Activated CD8-positive, alpha-beta memory T cell treated with anti-CD3 and anti-CD28 coated beads, Interleukin-2, amount 50 U/mL, for 4 hours (primary cell): ENCODE measurements around the gene PAM16.

ENCODE experiments used
- DNase-seq: peaks from one replicate; pipeline ENCODE4 v3.0.0-alpha.2; 2020

Gene PAM16

DNA sequence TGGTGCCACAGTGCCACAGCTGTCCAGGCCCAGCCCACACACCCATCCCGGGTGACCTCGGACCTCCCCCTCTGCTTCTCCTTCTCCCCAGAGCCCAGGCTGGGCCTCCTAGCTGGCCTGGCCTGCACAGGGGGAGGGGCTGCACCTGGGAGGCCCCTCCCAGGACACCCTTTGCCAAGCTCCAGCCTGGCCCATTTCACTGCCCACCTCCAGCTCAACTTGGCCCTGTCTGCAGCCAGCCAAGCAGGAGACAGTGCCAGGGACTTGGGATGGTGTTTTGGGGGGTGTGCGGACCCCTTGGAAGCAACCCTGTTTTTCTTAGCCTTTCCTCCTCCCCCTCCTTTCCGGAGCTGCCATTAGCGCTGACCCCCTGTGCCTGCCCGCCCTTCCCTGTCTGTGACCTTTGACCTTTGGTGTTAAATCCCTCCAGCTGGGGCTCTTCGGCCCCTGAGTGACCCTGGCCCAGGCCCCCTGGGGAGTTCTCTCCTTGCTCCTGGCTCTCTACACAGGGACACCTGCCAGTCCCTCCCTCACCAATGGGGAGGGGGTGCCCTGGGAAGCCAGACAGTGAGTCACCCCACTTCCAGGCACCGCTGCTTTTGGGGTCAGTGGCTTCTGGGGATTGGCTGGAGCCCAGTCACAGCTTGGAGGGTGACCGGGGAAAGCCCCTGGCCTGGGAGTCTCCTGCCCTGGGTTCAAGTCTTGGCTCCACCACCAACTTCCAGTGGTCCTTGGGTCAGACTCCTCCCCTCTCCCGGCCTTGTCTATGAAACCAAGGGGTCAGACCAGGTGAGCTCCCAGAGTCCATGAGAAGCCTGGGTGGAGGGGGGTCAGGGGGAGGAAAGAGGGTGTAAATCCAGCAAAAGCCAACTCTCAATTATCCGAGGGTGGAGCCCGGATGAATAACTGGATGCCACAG lies 33.3 kb downstream of the PAM16 start:
- no peak for DNase-seq

DNA sequence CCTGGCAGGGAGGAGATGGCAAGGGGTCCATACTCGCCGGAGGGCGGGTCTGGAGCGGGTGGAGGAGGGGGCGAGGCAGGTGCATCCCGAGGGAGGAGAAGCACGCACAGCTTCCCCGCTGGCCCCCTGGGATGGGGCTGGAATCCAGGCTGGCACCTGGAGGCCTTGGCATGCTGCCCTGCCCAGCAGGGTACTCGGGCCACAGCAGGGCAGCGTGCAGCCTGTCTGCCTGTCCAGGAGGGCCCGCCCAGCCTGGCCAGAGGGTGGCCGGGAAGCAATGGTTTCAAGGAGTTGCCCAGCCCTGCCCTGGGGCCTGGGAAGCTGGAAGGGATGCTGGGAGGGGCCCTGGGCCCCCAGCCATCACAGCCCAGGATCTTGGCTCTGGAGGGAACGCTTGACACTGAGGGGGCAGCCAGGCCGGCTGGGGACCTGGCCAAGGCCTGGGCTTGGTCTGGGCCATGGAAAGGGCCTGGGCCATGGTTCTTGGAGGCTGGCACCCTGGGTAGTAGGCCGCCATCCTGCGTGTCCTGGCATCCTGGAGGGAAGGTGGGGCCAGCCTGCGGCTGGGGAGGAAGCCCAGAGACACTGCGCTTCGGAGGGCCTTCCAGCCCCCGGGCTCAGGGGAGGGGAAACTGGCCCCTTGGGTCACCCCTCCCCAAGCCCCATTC lies 34.1 kb downstream of the PAM16 start:
- no peak for DNase-seq

DNA sequence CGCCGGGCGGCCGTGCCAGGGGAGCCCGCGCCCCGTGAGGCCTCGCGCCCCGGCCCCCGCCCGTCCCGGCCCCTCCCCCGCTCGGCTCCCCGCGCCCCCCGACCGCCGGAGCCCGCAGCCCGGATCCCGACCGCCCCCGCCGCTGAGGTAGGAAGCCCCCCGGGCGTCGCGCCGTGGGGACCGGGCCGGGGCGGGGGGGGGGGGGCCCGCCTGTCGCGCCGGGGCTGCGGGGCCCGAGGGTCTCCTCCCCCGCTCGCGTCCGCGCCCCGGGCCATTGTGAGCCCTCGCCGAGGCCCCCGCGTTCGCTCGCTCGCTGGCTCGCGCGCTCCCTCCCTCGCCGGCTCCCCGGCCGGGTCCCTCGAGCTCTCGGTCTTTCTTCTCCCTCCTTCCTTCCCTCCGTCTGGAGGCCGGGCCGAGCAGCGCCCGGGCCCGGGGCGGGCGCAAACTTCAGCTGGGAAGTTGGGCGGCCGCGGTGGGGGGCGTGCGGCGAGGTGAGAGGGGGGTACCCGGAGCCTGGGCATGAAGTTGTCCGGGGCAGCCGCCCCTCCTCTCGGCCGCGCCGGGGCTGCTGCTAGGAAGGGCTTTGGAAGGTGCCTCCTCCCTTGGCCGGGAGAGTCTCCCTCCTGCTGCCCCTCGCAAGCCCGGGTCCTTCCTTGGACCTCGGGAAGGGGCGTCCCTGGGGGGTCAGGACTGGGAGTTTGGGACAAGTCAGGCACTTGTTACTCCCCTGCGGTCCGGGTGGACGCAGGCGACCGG lies 34.8 kb downstream of the PAM16 start:
- DNase-seq: no peak

DNA sequence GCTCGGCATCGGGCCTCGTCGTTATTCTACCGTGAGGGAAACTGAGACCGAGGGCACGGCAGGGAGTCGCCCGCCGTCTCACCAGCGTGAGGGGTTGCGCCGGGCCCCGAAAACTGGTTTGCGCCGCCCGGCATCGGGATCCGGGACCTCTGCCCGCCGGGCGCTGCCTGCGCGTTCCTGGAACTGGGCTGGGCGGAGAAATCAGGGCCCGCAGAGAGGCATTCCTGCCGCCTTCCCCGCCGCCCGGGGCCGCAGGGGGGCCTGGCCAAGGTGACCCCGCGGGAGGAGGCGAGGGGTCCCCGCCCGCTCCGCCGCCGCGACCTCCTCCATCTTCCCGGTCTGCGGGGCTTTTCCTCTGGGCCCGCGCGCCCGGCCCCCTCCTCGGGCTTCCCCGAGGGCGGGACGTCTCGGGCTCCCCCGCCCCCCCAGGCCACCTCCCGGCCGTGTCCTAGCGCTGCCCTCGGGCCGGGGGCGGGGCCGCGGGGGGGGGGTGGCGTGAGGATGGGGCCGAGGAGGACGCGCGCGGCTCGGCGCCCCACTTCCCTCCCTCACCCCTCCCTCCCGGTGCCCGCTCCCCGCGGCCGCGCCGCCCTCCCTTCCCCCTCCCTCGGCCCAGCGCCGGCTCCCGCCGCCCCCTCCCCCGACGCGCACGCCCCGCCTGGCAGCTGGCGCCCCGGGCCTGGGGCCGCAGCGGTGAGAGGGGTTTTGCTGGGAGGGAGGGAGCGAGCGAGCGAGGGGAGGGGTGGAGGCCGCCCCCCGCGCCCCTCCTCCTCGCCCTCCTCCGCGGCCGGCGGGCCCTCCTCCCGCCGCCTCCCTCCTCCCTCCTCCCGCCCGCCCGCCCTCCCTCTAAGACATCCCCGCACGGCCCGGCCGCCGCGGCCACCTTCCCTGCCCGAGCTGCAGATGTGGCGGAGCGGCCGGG lies 35.7 kb downstream of the PAM16 start, which contains the start of gene GLIS2:
Gene GLIS2, plus strand, starts transcription at position 882 of the 922 bp plus-strand sequence. CDS start 16,214 bp downstream, outside the sequence.
- DNase-seq: no peak

DNA sequence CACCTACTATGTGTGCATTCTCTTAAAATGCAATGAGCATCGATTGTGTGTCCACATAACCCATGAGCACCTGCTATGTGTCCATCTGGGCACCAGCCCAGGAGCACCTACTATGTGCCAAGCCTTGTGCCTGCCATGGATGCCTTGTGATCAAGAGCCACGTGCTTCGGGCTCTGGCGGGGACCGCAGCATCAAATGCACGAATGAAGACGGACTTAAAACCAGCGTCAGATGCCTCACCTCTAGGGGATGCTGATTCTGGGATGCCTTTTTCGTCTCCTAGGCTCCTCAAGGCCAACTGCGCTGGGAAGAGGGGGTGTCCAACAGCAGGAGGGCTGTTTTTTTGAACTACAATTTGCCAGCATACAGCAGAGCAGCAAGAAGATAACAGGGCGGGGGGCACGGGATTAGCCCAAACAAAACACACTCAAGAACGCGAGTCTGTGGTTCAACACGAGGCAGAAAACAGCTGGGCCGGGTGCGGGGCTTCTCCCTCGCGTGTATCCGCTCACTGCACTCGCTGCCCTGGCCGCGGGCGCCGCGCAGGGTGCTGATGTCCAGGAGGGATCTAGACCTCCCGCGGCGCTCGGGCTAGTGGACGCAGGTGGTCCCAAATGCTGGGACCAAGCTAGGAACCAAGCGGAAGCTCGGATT lies 36.5 kb downstream of the PAM16 start:
- no peak for DNase-seq

DNA sequence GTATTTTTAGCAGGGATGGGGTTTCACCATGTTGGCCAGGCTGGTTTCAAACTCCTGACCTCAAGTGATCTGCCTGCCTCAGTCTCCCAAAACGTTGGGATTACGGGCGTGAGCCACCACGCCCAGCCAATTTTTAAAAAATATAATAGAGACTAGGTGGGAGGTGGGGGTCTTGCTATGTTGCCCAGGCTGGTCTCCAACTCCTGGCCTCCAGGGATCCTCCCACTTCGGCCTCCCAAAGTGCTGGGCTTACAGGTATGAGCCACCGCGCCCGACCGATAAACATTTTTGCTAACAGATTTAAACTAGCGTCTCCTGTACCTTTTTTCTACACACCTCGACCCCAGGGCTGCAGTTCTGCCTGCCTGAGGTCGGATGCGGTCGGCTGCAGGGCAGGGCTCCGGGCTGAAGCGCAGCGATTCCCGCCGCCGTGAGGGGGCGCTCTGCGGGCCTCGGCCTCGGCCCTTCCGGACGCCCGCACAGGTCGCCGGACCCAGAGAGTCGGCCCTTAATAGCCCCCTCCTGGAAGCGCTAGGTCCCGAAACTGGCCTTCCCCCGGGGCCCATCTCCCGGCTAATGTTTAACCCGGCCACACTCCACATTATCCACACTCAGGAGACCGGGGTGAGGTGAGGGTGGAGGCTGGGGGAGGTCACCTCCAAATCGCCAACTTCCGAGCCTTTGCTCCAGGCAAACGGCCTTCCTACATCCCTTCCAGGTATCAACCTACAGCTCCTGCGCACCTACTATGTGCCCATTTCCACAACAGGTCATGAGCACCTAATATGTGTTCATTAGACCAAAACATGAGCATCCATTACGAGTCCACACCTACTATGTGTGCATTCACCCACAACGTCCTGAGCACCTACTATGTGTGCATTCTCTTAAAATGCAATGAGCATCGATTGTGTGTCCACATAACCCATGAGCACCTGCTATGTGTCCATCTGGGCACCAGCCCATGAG lies 37.3 kb downstream of the PAM16 start:
- DNase-seq: no peak

DNA sequence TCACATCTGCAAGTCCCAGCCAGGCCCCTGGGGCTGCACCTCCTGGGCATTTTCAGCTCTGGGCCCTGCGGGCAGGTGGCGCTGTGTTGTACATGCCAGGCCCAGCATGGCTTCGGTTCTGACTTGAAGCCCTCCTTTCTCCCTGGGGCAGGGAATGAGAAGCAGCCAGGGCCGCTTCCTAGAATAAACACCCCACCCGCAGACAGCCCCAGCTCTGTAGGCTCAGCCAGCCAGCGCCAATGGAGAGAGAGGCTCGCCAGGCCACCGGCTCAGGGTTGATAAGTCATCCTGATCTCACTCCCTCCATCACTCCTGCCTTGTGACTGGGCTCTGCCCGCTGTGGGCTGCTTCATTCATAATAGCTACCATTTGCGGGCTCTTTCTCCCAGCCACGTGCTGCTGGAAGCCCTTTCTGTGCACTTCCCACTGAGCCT lies 41.3 kb downstream of the PAM16 start:
- peak; percentile 62 for DNase-seq

DNA sequence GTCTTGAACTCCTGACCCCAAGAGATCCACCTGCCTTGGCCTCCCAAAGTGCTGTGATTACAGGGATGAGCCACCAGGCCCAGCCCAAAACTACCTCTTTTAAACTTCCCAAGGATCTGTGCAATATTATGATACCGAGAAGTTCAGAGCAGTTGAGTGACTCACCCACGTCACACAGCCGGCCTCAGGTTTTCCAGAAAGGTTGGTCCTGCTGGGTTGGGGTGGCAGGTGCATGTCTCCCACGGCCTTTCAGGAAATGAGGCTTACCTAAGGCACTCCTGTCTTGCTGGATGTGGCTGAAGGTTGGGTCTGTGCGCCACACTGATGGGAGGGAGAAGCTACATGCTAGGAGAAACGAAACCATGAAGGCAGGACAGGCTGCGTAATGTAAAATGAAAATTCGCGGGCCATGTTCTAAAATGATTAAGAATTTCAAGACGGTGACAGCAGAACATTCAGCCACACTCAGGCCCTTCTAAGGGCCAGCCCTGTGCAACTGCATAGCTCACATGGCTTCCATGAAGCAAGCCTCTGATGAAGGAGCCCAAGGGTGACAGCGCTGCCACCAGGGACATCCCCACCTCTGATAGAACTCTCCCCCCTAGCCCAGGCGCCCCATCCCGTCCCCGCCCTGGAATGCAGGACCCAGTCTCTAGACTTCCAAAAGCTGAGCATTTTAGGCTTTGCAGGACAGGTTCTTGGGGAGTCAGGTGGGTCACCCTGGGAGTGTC lies 41.9 kb downstream of the PAM16 start:
- DNase-seq: no peak

DNA sequence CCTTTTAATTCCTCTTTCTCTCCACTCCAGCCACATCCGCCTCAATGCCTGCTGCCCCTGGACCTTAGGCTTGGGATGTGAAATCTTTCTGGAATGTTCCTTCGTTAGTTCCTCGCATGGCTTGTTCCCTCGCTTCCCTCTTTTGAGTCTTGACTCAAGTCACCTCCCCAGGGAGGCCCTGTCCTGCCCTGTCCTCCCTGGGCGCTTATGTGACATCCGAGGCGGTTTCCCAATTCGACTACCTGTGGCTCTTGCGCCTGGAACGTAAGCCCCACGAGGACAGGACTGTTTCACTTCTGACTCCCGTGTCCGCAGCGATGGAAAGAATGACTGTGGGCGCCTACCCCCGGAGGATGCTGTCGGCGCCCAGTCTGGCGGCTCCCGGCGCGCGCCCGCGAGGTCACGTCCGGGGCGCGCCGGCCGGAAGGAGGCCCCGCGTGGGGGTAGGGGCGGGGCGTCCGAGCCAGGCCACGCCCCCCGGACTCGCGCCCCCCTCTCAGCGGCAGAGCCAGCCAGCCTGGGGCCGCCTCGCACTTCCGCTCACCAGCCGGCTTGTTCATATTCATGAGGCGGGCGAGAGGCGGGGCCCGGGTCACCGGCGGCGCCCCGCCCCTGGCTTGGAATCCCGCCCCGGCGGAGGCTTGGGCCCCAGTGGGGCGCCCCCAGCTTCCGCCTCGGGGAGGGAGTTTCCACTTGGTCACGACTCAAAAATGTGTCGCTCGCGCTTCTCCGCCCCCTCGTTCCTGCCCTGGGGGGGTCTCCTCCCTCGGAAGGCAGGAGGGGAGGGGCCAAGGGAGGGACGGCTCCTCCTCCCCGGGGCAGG lies 43.7 kb downstream of the PAM16 start:
- DNase-seq: peak; percentile 95

DNA sequence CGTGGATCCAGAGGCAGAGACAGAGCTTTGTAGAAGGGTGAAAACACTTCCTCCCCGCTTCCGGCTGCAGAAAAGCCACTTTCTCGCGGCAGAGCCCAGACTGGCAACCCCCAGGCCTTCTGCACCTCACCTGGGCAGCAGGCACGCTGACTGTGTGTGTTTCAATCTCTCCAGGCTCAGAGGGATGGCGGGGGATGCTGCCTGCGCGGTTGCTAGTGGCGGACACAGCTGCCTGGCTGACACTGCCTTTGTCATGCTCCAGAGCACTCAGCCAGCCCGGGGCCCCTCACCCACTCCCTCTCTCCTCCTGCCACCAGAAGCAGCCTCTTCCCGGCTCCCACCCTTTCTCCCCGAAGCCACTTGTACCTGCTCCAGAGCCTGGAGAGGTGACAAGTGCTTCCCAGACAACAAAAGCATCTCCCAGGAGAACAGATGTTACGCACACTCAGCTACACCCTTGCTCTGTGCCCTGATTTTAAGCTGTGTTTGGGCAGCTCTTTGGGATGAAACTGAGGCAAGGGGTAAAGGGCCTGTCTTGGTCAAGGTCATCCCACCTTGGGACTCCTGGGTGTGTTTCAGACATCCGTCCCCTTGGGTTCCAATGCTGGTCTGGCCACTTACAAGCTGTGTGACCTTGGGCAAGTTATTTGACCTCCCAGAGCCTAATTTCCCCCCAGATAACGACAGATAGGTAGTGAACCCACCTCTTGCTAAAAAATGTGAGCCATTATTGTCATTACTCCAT lies 44.5 kb downstream of the PAM16 start:
- peak; percentile 44 for DNase-seq

DNA sequence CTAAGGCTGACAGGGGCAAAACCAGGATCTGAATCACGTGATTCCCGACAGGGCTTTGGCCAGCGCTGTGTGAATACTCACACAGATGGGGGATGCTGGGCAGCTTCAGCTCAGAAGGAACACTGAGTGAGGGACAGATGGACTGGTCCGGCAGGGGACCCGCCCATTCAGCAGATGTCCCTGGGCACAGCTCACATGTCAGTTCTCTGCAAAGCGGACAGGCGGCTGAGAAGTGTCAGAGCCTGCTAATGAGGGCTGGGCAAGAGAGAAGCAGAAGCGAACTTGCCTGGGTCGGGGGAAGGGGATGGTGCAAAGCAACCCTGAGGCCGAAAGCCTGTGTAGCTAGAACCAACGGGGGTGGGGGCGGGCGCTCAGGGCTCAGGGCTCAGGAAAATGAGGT lies 47.1 kb downstream of the PAM16 start:
- no peak for DNase-seq

DNA sequence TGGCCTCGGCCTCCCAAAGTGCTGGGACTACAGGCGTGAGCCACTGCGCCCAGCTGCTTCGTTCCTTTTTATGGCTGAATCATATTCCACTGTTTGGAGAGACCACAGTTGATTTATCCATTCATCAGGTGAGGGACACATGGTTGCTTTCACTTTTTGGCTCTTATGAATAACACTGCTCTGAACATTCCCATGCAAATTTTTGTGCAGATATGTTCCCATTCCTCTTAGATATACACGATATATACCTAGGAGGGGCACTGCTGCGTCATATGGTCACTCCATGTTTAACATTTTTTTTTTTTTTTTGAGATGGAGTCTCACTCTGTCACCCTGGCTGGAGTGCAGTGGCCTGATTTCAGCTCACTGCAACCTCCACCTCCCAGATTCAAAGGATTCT lies 49.2 kb downstream of the PAM16 start:
- DNase-seq: no peak

DNA sequence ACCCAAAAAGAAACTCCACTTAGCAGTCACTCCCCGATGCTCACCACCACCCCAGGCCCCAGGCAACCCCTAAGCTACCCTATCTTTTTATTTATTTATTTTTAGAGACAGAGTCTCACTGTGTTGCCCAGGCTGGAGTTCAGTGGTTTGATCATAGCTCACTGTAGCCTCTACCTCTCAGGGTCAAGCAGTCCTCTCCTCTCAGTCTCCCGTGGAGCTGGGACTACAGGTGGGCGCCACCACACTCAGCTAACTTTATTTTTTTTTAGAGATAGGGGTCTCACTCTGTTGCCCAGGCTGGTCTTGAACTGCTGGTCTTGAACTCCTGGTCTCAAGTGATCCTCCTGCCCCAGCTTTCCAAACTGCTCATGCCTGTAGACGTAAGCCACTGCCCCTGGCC lies 49.9 kb downstream of the PAM16 start:
- no peak for DNase-seq

DNA sequence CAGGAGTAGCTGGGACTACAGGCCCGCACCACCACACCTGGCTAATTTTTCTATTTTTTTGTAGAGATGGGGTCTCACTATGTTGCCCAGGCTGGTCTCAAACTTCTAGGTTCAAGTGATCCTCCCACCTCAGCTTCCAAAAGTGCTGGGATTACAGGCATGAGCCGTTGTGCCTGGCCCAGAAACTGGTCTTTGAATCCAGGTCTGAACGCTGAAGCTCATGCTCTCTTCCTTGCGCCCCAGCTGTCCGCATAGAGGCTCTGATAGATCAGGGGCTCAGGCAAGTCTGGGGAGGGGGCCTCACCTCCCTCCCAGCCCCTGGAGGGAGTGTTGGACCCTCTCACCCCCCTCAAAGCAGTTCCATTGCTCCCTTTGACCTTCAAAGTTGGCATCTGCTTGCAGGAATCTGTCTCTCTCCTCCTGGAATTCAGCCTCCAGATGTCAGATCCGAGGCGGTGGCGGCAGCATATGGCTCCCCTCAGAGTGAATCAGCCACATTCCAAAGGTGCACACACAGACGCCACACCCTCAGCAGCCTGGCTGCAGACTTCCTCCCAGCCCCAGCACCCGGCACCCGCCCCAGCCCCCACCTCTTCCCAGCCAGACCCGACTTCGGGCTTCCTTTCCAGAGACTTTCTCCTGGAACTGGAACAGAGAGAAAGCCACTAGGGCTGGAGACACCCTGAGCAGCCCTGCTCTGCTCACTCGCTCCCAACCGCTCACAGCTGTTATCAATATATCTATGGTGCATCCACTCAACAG lies 52.2 kb downstream of the PAM16 start:
- DNase-seq: no peak

DNA sequence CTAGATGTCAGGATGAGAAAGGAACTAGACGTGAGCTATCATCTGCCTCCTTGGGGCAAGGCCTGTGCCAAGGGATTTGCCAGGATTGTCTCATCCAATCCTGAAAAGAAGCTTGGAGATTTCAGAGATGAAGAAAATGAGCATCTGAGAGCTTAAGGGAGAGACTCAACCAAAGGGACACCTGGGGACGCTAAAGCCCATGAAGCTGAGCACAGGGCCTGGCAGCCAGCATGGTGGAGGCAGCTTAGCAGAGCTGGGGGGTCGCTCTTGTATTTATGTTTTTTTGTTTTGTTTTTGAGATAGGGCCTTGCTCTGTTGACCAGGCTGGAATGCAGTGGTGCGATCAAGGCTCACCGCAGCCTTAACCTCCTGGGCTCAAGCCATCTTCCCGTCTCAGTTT lies 53.6 kb downstream of the PAM16 start:
- no peak for DNase-seq

DNA sequence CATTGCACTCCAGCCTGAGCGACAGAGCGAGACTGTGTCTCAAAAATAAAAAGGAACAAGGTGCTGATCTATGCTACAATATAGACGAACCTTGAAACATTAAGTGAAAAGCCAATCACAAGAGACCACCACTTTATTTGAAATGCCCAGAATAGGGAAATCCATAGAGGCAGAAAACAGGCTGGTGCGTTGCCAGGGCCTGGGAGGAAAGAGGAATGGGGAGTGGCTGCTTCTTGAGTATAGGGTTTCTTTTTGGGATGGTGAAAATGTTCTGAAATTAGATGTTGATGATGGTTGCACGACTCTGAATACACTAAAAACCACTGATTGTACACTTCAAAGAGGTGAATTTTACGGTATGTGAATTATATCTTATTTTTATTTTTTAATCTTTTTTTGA lies 55.5 kb downstream of the PAM16 start:
- DNase-seq: no peak

DNA sequence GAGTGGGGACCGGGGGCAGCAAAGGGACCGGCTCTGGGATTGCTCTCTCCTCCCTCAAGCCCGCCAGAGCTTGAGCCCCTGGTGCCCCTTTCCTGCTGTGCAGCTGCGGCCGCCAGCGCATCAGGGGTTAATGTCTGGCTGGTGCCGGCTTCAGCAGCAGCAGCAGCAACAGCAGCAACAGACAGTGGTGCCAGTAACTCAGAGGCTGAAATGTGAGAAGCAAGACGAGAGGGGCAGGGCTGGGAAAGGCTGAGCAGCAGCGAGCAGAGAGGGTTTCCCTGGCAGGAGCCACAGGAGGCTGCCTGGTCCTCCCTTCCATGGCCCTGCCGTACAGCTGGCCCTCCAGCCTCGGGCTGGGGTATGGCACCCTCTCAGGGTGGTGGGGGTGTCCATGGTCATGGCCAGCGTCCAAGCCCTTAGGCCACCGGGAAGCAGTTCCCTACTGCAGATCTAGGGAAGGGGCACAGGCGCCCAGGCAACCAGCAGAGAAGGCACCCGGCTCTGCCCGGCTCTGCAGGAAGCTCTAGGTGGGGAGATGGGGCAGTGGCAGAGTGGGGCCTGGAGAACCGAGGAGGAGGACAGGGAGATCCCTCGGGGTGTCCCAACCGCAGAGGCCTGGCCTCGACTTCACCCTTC lies 57.2 kb downstream of the PAM16 start:
- DNase-seq: no peak
